BLaER1 treated with 17β-estradiol and CSF1 and Interleukin-3, amounts not matched to agents 10 nM and 100 nM (cell line): ENCODE measurements around the gene TTL.

Experiments used
- H3K27ac ChIP-seq, 11 experiments: shearing (Covaris generic); formaldehyde crosslinking; 2 replicates each; pipeline ENCODE4 v1.8.1; 2022
- H3K27me3 ChIP-seq, 11 experiments: shearing (Covaris generic); formaldehyde crosslinking; 2 replicates each; pipeline ENCODE4 v1.8.1; 2022
- H3K36me3 ChIP-seq, 11 experiments: shearing (Covaris generic); formaldehyde crosslinking; 2 replicates each; pipeline ENCODE4 v1.8.1; 2022
- H3K4me1 ChIP-seq, 10 experiments: shearing (Covaris generic); formaldehyde crosslinking; 2 replicates each; pipeline ENCODE4 v1.8.1; 2022
- H3K4me2 ChIP-seq, 11 experiments: shearing (Covaris generic); formaldehyde crosslinking; 2 replicates each; pipeline ENCODE4 v1.8.1; 2022
- H3K4me3 ChIP-seq, 10 experiments: shearing (Covaris generic); formaldehyde crosslinking; 2 replicates each; pipeline ENCODE4 v1.8.1; 2022
- H3K9ac ChIP-seq, 11 experiments: shearing (Covaris generic); formaldehyde crosslinking; 2 replicates each; pipeline ENCODE4 v1.8.1; 2022
- H3K9me3 ChIP-seq, 11 experiments: shearing (Covaris generic); formaldehyde crosslinking; replicated peaks in 1 of 11; 2 replicates each; pipeline ENCODE4 v1.8.1; 2022
- H4K20me1 ChIP-seq, 11 experiments: shearing (Covaris generic); formaldehyde crosslinking; 2 replicates each; pipeline ENCODE4 v1.8.1; 2022
- Cebpa-rat ChIP-seq, 11 experiments: shearing (Covaris generic); IDR thresholded peaks; 2 replicates each; pipeline ENCODE4 v1.8.1; 2022

The TTL gene

DNA sequence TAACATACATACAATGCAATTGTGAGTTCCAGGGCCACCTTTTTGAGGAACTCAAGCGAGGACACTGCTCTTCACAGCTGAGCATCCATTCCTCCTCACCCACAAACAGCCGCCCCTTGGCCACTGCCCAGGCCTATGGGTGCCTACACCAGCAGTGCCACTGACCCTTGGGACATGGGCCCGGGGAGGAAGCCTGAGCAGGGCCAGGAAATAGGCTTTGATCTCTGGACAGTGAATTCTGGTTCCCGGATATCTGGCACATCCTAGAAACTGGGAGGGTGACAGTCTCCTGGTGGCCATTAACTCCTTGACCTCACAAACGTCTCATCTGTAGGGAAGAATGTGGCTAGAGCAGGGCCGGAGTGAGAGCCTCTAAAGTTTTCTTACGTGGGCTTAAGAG is 5.5 kb upstream of the TTL start:
- Histone ChIP-seq H3K27ac (no peak overlapping the region), H3K4me1 (peaks cover 6 to 14% (median 10%) of the 10 kb centered on the region in 10 experiments; a peak in 19 of 20 replicates), H3K4me3 (no peak overlapping the region), H4K20me1 (no peaks in the 10 kb centered on the region), H3K9ac (no peak overlapping the region), H3K9me3 (no peaks in the 10 kb centered on the region), H3K4me2 (peak overlapping the region in 1 of 11 experiments; percentile 28; a peak in 2 of 22 replicates), H3K36me3 (no peaks in the 10 kb centered on the region), H3K27me3 (no peaks in the 10 kb centered on the region)
- TF ChIP-seq Cebpa-rat (IDR thresholded peaks at IDR 0.05): no peak

DNA sequence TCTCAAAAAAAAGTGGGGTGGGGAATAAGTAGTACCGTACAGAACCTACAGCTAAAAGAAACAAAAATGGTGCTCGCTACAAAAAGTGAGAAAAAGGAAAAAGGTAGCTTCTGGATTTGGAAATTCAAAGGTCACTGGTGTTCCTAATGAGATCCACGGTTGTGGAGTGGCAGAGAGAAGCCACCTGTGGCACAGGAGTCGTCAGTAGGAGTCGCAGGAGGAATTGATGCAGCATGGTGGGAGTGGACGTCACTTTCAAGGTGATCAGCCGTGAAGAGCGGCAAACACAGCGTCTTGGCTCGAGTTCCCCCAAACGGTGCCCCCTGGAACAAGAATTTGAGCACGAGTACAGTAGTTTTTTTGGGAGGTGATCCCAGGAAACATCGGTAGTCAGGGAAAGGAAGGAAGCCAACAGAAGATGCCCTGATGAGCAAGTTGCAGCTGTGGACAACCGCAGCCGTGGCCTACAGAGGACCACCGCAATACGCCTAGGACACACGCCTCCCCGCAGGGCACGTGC is 1.4 kb upstream of the TTL start:
- Histone ChIP-seq H3K9ac (peak overlapping the region; percentile 86 to 96 (median 90); a peak in 21 of 22 replicates), H4K20me1 (peaks cover 0 to 34% (median 18%) of the 10 kb centered on the region in 11 experiments; a peak in 16 of 22 replicates), H3K36me3 (peaks cover under 1 to 15% (median 9%) of the 10 kb centered on the region in 11 experiments; a peak in 19 of 22 replicates), H3K27ac (peak overlapping the region in 10 of 11 experiments; percentile 83 to 93 (median 90); a peak in 14 of 22 replicates), H3K27me3 (no peaks in the 10 kb centered on the region), H3K9me3 (peaks cover 0 to 5% (median 0%) of the 10 kb centered on the region in 11 experiments; a peak in 4 of 22 replicates), H3K4me1 (peaks cover 24 to 36% (median 30%) of the 10 kb centered on the region in 10 experiments), H3K4me2 (peak overlapping the region; percentile 74 to 99 (median 93)), H3K4me3 (peak overlapping the region; percentile 83 to 97 (median 96))
- TF ChIP-seq Cebpa-rat (IDR thresholded peaks at IDR 0.05): no peak

DNA sequence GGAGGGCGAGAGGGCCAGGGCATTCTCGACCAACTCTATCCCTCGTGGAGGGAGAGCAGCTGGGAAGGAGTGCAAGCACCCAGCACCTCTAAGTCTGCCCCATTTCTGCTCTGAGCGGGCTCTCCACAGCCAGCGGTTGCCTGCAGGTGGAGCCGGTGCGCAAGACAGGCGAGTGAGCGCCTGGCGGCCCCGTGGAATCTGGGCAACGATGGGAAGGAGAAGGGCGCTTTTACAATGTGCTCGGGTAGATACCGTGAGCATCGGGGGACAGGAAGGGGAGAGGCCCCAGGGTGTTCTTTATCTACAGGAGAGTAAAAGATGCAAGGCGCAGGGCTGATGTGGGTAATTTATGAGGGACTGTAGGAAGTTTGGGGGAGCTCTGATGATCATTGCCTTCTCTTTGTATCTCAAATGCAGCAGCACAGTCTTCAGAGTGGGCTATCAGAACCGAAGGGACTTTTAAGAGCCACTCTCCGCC is 867 bp upstream of the TTL start:
- H3K9me3 ChIP-seq: peaks cover 0 to 10% (median 4%) of the 10 kb centered on the region in 11 experiments; a peak in 13 of 22 replicates
- H3K27ac ChIP-seq: peak overlapping the region; percentile 69 to 93 (median 90)
- TF ChIP-seq Cebpa-rat (IDR thresholded peaks at IDR 0.05): no peak
- H3K4me3 ChIP-seq: peak overlapping the region; percentile 83 to 97 (median 96)
- no peaks in the 10 kb centered on the region for H3K27me3 ChIP-seq
- H3K4me1 ChIP-seq: peaks cover 24 to 40% (median 30%) of the 10 kb centered on the region in 10 experiments
- peak overlapping the region; percentile 86 to 96 (median 90) for H3K9ac ChIP-seq
- H3K4me2 ChIP-seq: peak overlapping the region; percentile 74 to 99 (median 93)
- H4K20me1 ChIP-seq: peaks cover 1 to 39% (median 22%) of the 10 kb centered on the region in 11 experiments; a peak in 16 of 22 replicates
- peaks cover 5 to 20% (median 14%) of the 10 kb centered on the region in 11 experiments for H3K36me3 ChIP-seq

DNA sequence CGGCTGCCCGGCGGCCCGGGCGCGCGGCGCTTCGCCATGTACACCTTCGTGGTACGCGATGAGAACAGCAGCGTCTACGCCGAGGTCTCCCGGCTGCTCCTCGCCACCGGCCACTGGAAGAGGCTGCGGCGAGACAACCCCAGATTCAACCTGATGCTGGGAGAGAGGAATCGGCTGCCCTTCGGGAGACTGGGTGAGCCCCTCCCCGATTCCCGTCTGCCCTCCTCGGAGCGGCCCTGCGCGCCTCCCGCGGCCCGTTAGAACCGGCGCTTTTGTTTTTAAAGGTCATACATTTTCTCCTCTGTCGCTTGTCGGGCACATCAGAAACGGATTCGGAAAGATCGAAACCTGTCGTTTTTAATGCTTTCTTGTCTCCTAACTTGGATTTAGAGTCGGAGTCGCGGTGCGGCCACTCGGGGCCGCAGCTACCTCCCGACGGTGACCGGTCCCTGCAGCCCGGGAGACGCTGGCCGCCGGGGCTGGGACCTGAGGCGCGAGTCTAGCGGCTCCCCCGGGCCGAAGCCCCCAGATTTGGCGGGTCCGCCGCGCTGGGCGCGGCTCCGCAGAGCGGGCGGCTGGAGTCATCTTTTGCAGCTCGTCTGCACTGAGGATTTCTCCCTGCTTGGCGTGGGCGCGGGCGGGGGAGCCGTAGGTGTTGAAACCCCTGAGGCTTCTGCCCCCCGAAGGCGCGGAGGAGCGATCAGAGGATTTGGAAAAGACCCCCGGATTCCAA is 519 bp downstream of the TTL start:
- H3K27ac ChIP-seq: peak overlapping the region; percentile 69 to 93 (median 90)
- peak overlapping the region; percentile 86 to 96 (median 90) for H3K9ac ChIP-seq

DNA sequence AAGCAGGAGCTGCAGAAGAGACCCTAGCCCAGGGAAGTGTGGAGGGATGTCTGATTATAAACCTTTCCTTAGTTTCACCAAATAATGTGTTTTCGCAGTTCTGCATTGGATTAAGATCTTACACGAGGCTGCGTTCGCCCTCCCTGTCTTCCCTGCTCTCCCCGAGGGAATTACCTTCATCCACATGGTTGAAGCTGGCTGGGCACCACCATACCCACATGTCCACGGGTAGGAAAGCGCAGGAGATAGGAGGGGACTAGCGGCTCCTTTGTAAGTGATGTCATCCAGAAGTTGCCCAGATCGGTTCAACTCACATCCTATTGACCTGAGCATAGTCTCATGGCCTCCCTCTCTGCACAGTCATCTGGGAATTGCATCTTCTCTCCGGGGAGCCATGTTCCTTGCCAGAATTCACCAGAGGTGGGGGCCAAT is 1.1 kb downstream of the TTL start:
- Histone ChIP-seq H3K9ac (peak overlapping the region; percentile 86 to 96 (median 90)), H4K20me1 (peaks cover 9 to 58% (median 38%) of the 10 kb centered on the region in 11 experiments; a peak in 17 of 22 replicates)

More for the DNA sequence above, 519 bp downstream of the TTL start:
- Histone ChIP-seq H3K36me3 (peaks cover 19 to 34% (median 28%) of the 10 kb centered on the region in 11 experiments), H3K4me2 (peak overlapping the region; percentile 80 to 99 (median 94)), H4K20me1 (peaks cover 9 to 52% (median 32%) of the 10 kb centered on the region in 11 experiments; a peak in 16 of 22 replicates), H3K27me3 (no peaks in the 10 kb centered on the region), H3K9me3 (peaks cover 0 to 17% (median 9%) of the 10 kb centered on the region in 11 experiments; a peak in 13 of 22 replicates), H3K4me3 (peak overlapping the region; percentile 83 to 97 (median 96)), H3K4me1 (peaks cover 24 to 53% (median 28%) of the 10 kb centered on the region in 10 experiments)
- no peak for TF ChIP-seq Cebpa-rat (IDR thresholded peaks at IDR 0.05)

DNA sequence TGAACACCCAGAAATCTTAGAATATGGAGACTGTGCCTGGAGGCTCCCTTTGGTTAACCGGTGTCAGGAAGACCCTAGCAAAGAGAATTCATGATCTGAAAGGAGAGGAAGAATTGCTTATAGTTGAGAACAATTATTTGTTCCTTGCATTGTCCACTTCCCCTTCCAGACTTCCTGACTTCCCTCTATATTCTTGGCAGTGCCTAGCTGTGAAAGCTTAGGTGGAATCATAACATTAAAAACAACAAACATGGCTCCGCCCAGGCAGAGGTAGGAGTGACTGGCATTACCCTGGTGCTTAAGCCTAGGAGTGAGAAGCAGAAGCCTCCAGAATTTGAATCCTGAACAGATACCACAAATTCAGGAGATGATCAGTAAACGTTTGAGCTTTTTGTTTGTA is 1.9 kb downstream of the TTL start:
- TF ChIP-seq Cebpa-rat (IDR thresholded peaks at IDR 0.05): no peak
- H3K4me2 ChIP-seq: peak overlapping the region; percentile 80 to 99 (median 94)
- peaks cover 0 to 17% (median 9%) of the 10 kb centered on the region in 11 experiments; a peak in 13 of 22 replicates for H3K9me3 ChIP-seq
- peak overlapping the region; percentile 83 to 97 (median 96); a peak in 19 of 20 replicates for H3K4me3 ChIP-seq
- peaks cover 29 to 47% (median 41%) of the 10 kb centered on the region in 11 experiments for H3K36me3 ChIP-seq
- H4K20me1 ChIP-seq: peaks cover 9 to 64% (median 42%) of the 10 kb centered on the region in 11 experiments; a peak in 17 of 22 replicates
- peak overlapping the region in 2 of 11 experiments; percentile 22 to 93; a peak in 2 of 22 replicates for H3K27ac ChIP-seq
- peaks cover 24 to 63% (median 33%) of the 10 kb centered on the region in 10 experiments for H3K4me1 ChIP-seq
- H3K9ac ChIP-seq: peak overlapping the region in 7 of 11 experiments; percentile 87 to 96 (median 92); a peak in 12 of 22 replicates
- H3K27me3 ChIP-seq: no peaks in the 10 kb centered on the region

More for the DNA sequence above, 1.1 kb downstream of the TTL start:
- TF ChIP-seq Cebpa-rat (IDR thresholded peaks at IDR 0.05): no peak
- peak overlapping the region; percentile 69 to 93 (median 90); a peak in 21 of 22 replicates for H3K27ac ChIP-seq
- peaks cover 24 to 40% (median 34%) of the 10 kb centered on the region in 11 experiments for H3K36me3 ChIP-seq
- H3K27me3 ChIP-seq: no peaks in the 10 kb centered on the region
- peak overlapping the region; percentile 80 to 99 (median 94) for H3K4me2 ChIP-seq
- H3K4me3 ChIP-seq: peak overlapping the region; percentile 83 to 97 (median 96)
- H3K4me1 ChIP-seq: peaks cover 24 to 59% (median 31%) of the 10 kb centered on the region in 10 experiments
- H3K9me3 ChIP-seq: peaks cover 0 to 17% (median 9%) of the 10 kb centered on the region in 11 experiments; a peak in 13 of 22 replicates

DNA sequence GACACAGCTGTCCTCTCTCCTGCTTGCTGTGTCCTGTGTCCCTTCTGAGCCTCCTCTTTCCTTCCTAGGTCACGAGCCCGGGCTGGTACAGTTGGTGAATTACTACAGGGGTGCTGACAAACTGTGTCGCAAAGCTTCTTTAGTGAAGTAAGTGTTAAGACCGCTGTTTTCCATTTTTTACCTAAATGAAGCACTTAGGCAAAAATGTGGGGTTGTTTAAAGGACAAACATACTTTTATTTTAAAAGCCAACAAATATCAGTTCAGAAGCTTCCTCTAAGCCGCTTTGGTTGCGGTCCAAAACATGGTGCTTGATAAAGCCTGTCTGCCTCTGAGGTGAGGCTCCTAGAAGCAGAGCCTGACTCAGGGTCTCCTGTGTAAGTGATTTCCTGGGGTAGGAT is 3.9 kb downstream of the TTL start:
- TF ChIP-seq Cebpa-rat (IDR thresholded peaks at IDR 0.05): no peak
- H3K27ac ChIP-seq: no peak overlapping the region
- peaks cover 38 to 61% (median 53%) of the 10 kb centered on the region in 11 experiments for H3K36me3 ChIP-seq
- peaks cover 0 to 17% (median 9%) of the 10 kb centered on the region in 11 experiments; a peak in 13 of 22 replicates for H3K9me3 ChIP-seq
- peaks cover 18 to 53% (median 26%) of the 10 kb centered on the region in 10 experiments for H3K4me1 ChIP-seq
- H4K20me1 ChIP-seq: peaks cover 9 to 74% (median 42%) of the 10 kb centered on the region in 11 experiments; a peak in 17 of 22 replicates
- H3K4me3 ChIP-seq: no peak overlapping the region
- H3K4me2 ChIP-seq: peak overlapping the region in 4 of 11 experiments; percentile 3 to 92 (median 14); a peak in 5 of 22 replicates
- no peaks in the 10 kb centered on the region for H3K27me3 ChIP-seq
- H3K9ac ChIP-seq: peak overlapping the region in 1 of 11 experiments; percentile 17; a peak in 2 of 22 replicates

DNA sequence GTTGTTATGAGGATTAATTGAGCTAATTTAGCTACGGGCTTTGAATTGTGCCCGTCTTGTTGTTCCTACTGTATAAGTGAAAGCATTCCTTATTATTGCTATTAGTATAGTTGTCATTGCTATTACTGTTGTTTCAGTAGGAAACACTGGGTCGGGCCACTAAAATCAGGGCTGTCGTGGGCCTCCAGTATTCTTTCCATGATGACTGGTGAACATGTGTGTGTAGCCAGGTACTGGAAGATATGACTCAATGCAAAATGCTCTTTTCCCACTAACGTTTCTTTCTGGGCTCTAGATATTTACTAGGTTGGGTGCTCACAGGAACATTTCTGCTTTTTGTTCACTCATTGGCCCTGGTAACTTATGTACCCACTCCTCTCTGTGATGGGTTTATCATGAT is 4.9 kb downstream of the TTL start:
- H3K27me3 ChIP-seq: no peaks in the 10 kb centered on the region
- TF ChIP-seq Cebpa-rat (IDR thresholded peaks at IDR 0.05): no peak
- no peak overlapping the region for H3K4me3 ChIP-seq
- H4K20me1 ChIP-seq: peaks cover 9 to 83% (median 42%) of the 10 kb centered on the region in 11 experiments; a peak in 17 of 22 replicates
- 0 out of 22 replicates have a peak overlapping the region, but pooled peaks of 2 of the 11 experiments have one; percentile 24 to 92 for H3K4me2 ChIP-seq
- H3K9me3 ChIP-seq: peaks cover 0 to 17% (median 9%) of the 10 kb centered on the region in 11 experiments; a peak in 13 of 22 replicates
- H3K4me1 ChIP-seq: peaks cover 16 to 54% (median 23%) of the 10 kb centered on the region in 10 experiments
- peaks cover 45 to 65% (median 57%) of the 10 kb centered on the region in 11 experiments for H3K36me3 ChIP-seq
- no peak overlapping the region for H3K9ac ChIP-seq
- H3K27ac ChIP-seq: no peak overlapping the region
